Immature natural killer cell (primary cell): ENCODE data around the gene GCSAM. TPM values are rescaled to one million over a fixed set of nuclear protein-coding genes. Genes with fewer than 3 reads are reported as not detected.
A peak's percentile ranks its signal among the peaks of the same experiment; 100 is the strongest.

ENCODE experiments used
- DNase-seq, 3 donors: peaks; one replicate each; pipeline ENCODE4 v3.0.0; 2022; ENCODE audit warnings: mixed read lengths in 1 of 3
- H3K27ac Mint-ChIP-seq, 6 donors: one replicate each; pipeline ENCODE4 v1.8.0; 2020; ENCODE audit warnings: mixed read lengths in 6 of 6, mild to moderate bottlenecking in 5 of 6, inconsistent platforms in 4 of 6, moderate library complexity in 3 of 6
- H3K27me3 Mint-ChIP-seq, 3 donors: one replicate each; pipeline ENCODE4 v1.8.0; 2020 to 2021; ENCODE audit warnings: low read depth in 3 of 3, mild to moderate bottlenecking in 3 of 3, mixed read lengths in 3 of 3, moderate library complexity in 3 of 3, inconsistent platforms in 1 of 3
- H3K36me3 Mint-ChIP-seq, 3 donors: one replicate each; pipeline ENCODE4 v1.8.0; 2020; ENCODE audit warnings: mixed read lengths in 3 of 3, inconsistent platforms in 2 of 3, mild to moderate bottlenecking in 2 of 3
- H3K4me1 Mint-ChIP-seq, 2 donors: one replicate each; pipeline ENCODE4 v1.8.0; 2020; ENCODE audit warnings: inconsistent platforms in 2 of 2, mild to moderate bottlenecking in 2 of 2, mixed read lengths in 2 of 2, moderate library complexity in 1 of 2
- H3K4me3 Mint-ChIP-seq, 5 donors: one replicate each; pipeline ENCODE4 v1.8.0; 2020; ENCODE audit warnings: mild to moderate bottlenecking in 5 of 5, mixed read lengths in 5 of 5, inconsistent platforms in 3 of 5, moderate library complexity in 3 of 5
- H3K9me3 Mint-ChIP-seq, 6 donors: one replicate each; pipeline ENCODE4 v1.8.0; 2020; ENCODE audit warnings: mild to moderate bottlenecking in 6 of 6, mixed read lengths in 6 of 6, inconsistent platforms in 4 of 6, moderate library complexity in 3 of 6
- polyA plus RNA-seq, 3 donors: library from polyadenylated mRNA; unstranded; fragments of 300-500 nt; fragmentation: Illumina TruSeq; gene quantifications; one replicate each; pipeline ENCODE4 v1.2.3, GENCODE V29; 2021

The GCSAM gene
- polyA plus RNA-seq, 3 donors from 2014 or later: 0.64 to 3.6 (median 1.5) TPM

DNA sequence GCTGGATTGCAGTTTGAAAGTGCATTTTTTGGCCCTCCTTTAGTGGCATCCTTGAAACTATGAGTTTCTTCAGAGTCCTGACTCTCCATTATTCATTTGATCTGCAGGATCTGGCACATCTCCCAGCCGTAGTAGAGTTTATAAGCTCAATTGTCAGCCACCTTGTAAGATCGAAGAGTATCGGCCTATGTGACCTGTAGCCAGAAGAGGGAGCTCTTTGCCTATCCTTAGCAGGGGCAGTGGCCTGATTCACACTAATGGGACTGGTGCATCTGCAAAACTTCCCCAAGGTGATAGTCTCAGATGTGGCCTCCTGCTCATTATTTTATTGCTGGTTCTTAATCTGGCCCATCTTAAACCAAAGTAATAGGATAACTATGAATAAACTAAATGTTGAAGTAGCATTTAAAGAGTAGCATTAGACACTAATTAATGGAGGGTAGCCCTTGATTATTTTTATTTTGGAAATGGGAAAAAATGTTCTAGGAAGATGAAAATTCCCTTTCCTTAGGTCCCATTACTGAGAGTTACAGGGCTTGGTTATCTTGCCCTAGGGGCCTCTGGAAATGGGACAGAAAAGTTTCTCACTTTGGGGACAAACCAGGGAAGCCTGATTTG, 21.2 kb downstream of the GCSAM start:
- H3K4me1 Mint-ChIP-seq: peaks cover 11 to 14% of the 10 kb centered on the region in 2 donors
- no peaks in the 10 kb centered on the region for H3K36me3 Mint-ChIP-seq
- H3K27me3 Mint-ChIP-seq: peaks cover 4 to 5% (median 5%) of the 10 kb centered on the region in 3 donors
- peak; percentile 41 to 46 (median 41) for DNase-seq
- H3K4me3 Mint-ChIP-seq: no peak overlapping the region
- no peak overlapping the region for H3K27ac Mint-ChIP-seq
- no peaks in the 10 kb centered on the region for H3K9me3 Mint-ChIP-seq

DNA sequence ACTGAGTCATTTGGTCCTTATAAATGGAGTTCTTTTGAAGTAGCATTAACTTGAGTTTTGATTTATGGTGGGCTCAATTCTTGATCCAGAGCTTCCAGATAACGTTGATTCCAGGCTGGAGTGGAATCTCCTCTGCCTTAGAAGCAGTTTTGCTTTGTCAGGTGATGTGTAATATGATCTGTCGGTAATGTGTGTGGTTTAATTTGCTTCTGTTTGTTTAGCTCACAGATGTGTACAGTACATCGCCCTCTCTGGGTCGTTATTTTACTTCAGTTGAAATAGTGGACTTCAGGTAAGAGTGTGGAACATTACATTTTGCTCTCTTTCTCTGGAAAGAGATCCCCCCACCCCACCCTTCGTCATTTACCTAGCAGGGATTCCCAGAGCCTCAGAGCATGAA, 23.7 kb downstream of the GCSAM start:
- no peak overlapping the region for H3K4me3 Mint-ChIP-seq
- no peaks in the 10 kb centered on the region for H3K36me3 Mint-ChIP-seq
- DNase-seq: no peak
- H3K27me3 Mint-ChIP-seq: peaks cover 0 to 6% (median 4%) of the 10 kb centered on the region in 3 donors
- H3K27ac Mint-ChIP-seq: no peak overlapping the region
- no peaks in the 10 kb centered on the region for H3K9me3 Mint-ChIP-seq
- H3K4me1 Mint-ChIP-seq: no peaks in the 10 kb centered on the region

DNA sequence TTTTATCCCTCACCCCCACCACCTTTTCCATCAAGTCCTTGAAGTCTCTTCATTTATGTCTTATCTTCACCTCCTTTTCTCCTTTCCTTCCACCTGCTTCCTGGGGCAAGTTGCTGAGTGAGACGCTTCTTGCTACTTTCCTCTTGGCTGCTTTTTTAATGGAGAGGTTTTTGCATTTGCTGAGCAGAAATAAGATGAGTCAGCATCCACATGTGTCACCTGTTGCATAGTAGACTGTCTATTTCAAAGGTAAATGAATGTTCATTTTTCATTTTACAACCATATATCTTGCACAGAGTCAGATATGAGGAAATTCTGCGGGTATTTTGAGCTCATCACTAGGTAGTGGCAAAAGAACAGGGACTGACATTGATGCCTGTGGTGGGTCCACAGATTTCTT, 28.3 kb downstream of the GCSAM start:
- H3K4me1 Mint-ChIP-seq: no peaks in the 10 kb centered on the region
- H3K27ac Mint-ChIP-seq: no peak overlapping the region
- DNase-seq: no peak
- no peaks in the 10 kb centered on the region for H3K9me3 Mint-ChIP-seq
- peaks cover 0 to 6% (median 0%) of the 10 kb centered on the region in 3 donors for H3K27me3 Mint-ChIP-seq
- no peaks in the 10 kb centered on the region for H3K36me3 Mint-ChIP-seq
- no peak overlapping the region for H3K4me3 Mint-ChIP-seq

DNA sequence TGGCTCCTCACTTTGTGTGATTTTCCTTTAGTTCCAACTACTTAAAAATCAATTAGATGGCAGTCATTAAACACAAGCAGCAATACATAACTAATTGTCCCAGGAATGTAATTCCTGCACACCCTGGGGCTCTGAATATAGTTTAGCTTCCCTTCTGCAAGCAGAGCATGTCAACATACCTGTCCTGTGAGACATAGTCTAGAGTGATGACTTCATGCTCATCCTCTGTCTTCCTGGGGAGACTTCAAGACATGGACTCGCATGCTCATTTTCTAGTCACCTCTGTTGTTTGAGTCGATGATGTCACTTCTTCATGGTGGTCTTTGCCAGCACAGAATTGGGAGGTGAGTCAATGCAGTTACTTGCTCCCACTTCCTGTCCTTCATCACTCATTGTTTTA, 31.1 kb downstream of the GCSAM start:
- Mint-ChIP-seq H3K4me1 (no peaks in the 10 kb centered on the region), H3K4me3 (no peak overlapping the region), H3K36me3 (no peaks in the 10 kb centered on the region), H3K27me3 (peaks cover 2 to 3% (median 2%) of the 10 kb centered on the region in 3 donors), H3K9me3 (no peaks in the 10 kb centered on the region), H3K27ac (no peak overlapping the region)
- DNase-seq: no peak

DNA sequence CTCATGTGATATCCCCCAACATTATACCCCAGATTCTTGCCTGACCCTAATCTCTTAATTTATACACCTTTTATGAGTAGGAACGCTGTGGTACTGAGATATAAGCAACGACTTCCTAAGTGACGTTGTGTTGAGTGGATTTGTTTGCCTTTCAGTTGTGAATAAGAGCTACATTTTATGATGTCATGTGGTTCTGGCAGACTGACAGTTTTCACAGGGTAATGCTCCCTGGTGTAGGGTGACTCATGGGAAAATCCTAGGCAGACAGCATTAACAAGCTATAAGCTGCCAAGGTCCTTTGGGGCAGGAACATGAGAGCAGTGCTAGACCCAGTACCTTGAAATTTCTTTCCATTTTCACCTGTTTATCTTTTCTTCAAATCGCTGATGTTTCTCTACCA, 35.7 kb downstream of the GCSAM start:
- Mint-ChIP-seq H3K36me3 (no peaks in the 10 kb centered on the region), H3K4me1 (no peaks in the 10 kb centered on the region), H3K27me3 (peaks cover 2 to 4% (median 4%) of the 10 kb centered on the region in 3 donors), H3K27ac (no peak overlapping the region), H3K9me3 (no peaks in the 10 kb centered on the region), H3K4me3 (no peak overlapping the region)
- no peak for DNase-seq

DNA sequence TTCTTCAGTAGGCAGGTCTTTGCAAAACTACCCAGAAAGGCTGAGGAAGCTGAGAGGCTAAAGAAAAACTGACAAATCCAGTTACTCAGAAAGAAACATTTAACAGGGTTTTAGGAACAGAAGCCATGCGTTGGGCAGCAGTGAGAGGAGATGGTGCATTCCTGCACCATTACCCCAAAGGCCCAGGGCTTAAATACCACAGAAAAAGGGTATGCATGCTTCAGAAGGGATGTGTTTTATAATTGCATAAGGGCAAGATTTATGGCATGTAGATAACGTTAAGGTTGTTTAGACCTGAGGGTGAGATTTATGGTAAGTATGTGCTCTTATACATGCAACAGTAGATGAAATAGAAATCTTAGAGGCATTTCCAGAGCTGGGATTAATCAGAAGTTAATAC, 36.9 kb downstream of the GCSAM start:
- no peaks in the 10 kb centered on the region for H3K4me1 Mint-ChIP-seq
- H3K27ac Mint-ChIP-seq: no peak overlapping the region
- DNase-seq: no peak
- H3K27me3 Mint-ChIP-seq: peaks cover 2 to 4% (median 4%) of the 10 kb centered on the region in 3 donors
- H3K9me3 Mint-ChIP-seq: no peaks in the 10 kb centered on the region
- no peak overlapping the region for H3K4me3 Mint-ChIP-seq
- no peaks in the 10 kb centered on the region for H3K36me3 Mint-ChIP-seq

DNA sequence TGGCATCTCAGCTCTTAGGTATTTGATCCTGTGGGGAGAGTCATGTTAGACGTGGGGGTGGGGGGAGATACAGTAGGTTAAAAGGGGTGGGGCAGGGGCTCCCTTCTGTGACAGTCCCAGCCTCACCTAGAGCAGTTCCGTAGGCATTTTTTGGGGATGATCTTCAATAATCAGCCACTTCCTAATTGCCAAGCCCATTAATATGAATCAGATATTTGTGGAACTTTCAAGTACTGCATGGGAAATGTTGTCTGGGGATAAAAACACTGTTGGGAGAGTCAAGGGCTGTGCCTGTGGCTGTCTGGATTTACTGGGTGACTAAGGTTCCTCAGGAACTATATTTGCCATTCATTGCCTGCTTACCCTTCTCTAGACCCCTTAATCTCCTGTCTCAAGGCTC, 37.3 kb downstream of the GCSAM start:
- Mint-ChIP-seq H3K36me3 (no peaks in the 10 kb centered on the region), H3K27me3 (peaks cover 2 to 4% (median 4%) of the 10 kb centered on the region in 3 donors), H3K27ac (no peak overlapping the region), H3K4me1 (peaks cover 0 to 4% of the 10 kb centered on the region in 2 donors), H3K9me3 (no peaks in the 10 kb centered on the region), H3K4me3 (no peak overlapping the region)
- no peak for DNase-seq

DNA sequence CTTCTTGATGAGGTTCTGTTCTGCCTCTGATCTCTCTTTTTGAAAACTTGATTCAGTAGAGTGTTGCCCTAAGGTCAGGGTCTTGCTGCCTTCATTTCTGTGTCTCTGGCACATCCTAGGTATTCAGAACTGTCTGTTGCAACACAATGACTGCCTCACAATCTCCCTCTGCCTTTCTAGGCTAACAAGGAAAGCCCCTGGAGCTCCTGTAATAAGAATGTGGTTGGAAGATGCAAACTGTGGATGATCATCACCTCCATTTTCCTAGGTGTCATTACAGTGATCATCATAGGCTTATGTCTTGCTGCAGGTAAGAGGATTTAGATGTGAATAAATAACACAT, 39.9 kb downstream of the GCSAM start:
- Mint-ChIP-seq H3K27ac (no peak overlapping the region), H3K4me1 (peaks cover 3 to 9% of the 10 kb centered on the region in 2 donors), H3K9me3 (no peaks in the 10 kb centered on the region), H3K4me3 (no peak overlapping the region), H3K27me3 (peaks cover 2 to 12% (median 6%) of the 10 kb centered on the region in 3 donors), H3K36me3 (no peaks in the 10 kb centered on the region)
- no peak for DNase-seq

DNA sequence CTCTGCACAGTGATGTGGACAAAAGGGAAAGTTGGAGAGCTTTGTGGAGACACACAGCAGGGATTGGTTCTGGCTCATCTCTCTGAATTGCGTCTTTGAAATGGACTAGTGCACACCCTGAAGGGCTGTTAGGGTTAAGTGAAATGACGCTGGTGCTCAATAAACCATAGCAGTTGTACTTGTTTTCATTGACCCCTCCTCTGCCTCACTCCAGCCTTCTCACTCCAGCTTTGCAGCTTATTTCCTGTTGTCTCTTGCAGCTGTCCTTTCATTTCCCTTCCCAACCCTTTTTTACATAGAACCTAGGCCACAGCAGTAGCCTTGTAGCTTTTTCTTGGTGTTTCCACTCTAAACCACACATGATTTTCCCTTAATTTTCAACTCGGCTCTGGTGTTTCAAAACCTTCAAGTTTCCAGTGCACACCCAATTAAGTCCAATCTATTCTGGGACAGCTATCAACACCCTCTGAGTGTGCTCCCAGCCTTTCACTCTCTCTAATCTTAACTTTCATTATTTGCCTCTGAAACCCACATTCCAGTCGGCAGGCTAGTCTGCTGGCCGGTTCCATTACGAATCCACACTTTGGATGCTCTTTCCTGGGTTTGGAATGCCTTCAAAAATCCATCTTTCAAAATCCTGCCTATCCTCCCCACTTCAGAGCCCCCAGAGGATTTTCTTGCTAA, 40.4 kb downstream of the GCSAM start:
- no peak overlapping the region for H3K27ac Mint-ChIP-seq
- peaks cover 3 to 9% of the 10 kb centered on the region in 2 donors for H3K4me1 Mint-ChIP-seq
- peaks cover 2 to 17% (median 6%) of the 10 kb centered on the region in 3 donors for H3K27me3 Mint-ChIP-seq
- no peaks in the 10 kb centered on the region for H3K9me3 Mint-ChIP-seq
- H3K4me3 Mint-ChIP-seq: no peak overlapping the region
- DNase-seq: no peak
- no peaks in the 10 kb centered on the region for H3K36me3 Mint-ChIP-seq

DNA sequence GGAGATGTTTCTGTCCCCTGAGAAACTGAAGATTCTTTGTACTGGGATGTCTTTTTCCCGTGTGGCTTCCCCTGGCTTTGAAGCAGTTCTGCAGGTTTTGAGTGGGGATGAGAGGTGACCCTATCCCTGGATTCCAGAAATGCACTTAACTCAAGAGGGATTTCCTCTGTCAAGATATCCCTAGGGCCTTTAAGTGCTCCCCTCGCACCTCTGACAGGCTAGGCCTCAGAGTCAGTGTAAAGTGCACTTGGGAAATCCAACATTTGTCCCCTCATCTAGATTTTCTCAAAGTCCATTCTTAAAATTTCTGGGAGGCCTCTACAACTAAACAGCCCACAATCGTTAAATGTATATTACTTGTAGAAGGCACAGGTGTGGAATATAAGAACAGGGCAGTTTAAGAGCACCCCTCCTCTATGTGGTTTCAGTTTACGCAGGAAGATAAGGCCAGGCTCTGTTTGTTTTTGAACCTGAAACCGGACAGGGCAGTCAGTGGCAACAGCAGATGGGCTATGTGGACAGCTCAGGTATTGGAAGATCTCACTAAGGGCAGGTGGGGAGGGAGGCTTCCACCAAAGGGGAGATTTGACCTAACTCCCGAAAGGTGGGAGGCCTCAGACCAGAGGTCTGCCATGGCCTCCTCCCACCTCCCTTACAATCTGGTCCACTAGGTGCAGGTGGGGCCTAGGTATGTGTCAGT, 42.0 kb downstream of the GCSAM start:
- Mint-ChIP-seq H3K36me3 (no peaks in the 10 kb centered on the region), H3K9me3 (no peaks in the 10 kb centered on the region), H3K27ac (no peak overlapping the region), H3K27me3 (peaks cover 2 to 25% (median 8%) of the 10 kb centered on the region in 3 donors), H3K4me3 (no peak overlapping the region), H3K4me1 (peaks cover 14 to 22% of the 10 kb centered on the region in 2 donors)
- no peak for DNase-seq

DNA sequence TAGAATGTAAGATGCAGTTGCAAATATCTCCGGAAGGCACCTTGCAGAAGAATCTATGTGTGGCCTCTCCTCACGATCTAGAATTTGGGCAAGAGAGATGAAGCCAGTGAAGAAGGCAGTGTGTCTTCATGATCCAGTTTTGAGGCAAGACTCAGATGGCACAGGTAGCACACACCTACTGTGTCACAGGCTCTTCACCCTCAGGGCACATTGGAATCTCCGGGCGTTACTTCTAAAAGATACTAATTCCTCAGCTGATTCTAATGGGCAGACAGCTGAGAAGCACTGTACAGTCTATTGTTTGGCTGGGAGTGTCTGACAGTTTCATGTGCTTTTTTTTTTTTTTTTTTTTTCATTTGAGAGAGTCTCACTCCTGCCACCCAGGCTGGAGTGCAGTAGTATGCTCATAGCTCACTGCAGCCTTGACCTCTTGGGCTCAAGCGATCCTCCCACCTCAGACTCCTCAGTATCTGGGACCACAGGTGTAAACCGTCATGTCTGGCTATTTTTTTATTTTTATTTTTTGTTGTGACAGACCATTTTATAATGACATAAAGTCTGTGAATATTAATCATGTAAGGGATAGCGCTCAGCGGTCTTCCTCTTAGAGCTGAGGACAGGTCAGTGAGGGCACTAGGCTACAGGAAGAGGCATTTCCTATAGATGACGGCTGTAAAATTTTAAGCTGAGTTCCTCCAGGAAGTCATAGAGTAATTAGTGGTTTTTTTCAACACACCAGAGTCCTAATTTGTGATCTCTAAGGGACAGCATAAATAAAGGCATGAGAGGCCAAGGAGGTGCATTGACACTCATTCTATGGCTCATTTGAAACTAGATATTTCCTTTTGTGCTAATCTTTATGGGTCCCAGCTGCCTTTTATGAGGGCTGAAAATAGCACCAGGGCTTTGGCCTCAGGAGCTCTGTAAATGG, 42.8 kb downstream of the GCSAM start:
- peaks cover 2 to 25% (median 8%) of the 10 kb centered on the region in 3 donors for H3K27me3 Mint-ChIP-seq
- DNase-seq: no peak
- no peaks in the 10 kb centered on the region for H3K36me3 Mint-ChIP-seq
- H3K4me3 Mint-ChIP-seq: no peak overlapping the region
- H3K9me3 Mint-ChIP-seq: no peaks in the 10 kb centered on the region
- H3K4me1 Mint-ChIP-seq: peaks cover 18 to 30% of the 10 kb centered on the region in 2 donors
- H3K27ac Mint-ChIP-seq: no peak overlapping the region

DNA sequence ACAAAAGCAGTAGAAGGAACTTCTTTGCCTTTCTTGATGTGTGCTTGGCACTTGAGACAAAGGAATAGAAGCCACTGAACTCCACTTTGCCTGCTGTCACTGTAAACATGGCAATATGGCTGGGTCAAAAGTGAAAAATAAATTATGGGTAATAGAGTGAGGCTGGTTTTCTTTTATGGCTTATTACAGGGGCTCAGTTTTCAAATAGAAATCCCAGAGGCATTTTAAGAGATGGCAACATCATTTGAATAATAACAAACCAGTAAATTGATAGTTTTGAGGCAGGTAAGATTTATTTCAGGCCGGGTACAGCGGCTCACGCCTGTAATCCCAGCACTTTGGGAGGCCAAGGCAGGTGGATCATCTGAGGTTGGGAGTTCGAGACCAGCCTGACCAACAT, 44.1 kb downstream of the GCSAM start:
- no peak for DNase-seq
- H3K4me3 Mint-ChIP-seq: no peak overlapping the region
- H3K27ac Mint-ChIP-seq: no peak overlapping the region
- H3K9me3 Mint-ChIP-seq: no peaks in the 10 kb centered on the region
- peaks cover 20 to 32% of the 10 kb centered on the region in 2 donors for H3K4me1 Mint-ChIP-seq
- no peaks in the 10 kb centered on the region for H3K36me3 Mint-ChIP-seq
- peaks cover 2 to 25% (median 10%) of the 10 kb centered on the region in 3 donors for H3K27me3 Mint-ChIP-seq

DNA sequence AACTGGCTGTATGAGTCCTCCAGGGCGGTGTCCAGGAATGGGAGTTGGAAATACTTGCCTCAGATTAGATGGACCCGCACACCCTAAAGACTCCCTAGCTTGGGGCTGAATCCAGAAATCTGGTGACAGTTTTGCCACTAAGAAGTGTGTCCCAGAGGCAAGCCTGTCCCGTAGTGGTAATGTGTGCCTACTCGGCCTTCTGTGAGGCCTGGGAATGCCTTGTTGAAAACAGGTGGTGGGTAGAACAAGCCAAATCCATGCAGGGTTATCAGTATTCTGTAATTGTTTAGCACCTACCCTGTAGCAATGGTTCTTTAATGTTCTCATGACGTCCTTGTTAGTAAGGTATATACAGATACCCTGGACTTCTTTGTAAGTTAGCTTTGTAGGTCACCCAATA, 45.3 kb downstream of the GCSAM start:
- Mint-ChIP-seq H3K9me3 (no peaks in the 10 kb centered on the region), H3K27me3 (peaks cover 2 to 25% (median 12%) of the 10 kb centered on the region in 3 donors), H3K27ac (no peak overlapping the region), H3K36me3 (no peaks in the 10 kb centered on the region), H3K4me1 (peaks cover 20 to 32% of the 10 kb centered on the region in 2 donors), H3K4me3 (peak overlapping the region in 4 of 5 donors; percentile 2 to 80 (median 18))
- no peak for DNase-seq
